Activated B cell treated with CpG ODN at 0.5 μM for 24 hours (primary cell): ENCODE data around the gene JPH3. TPM values are rescaled to one million over a fixed set of nuclear protein-coding genes. Genes with fewer than 3 reads are reported as not detected.

ENCODE experiments used
- ATAC-seq: fragments of 200-7000 bp; cut with Tn5 transposase; one replicate; pipeline ENCODE4 v1.10.0; 2021; ENCODE audit warnings: low read depth, mild to moderate bottlenecking, moderate library complexity
- CTCF ChIA-PET: fragments of 350-600 bp; sonication (Branson Sonifier 250); formaldehyde crosslinking; loops from one replicate; lab custom pipeline; 2021; ENCODE audit warnings: antibody characterized with exemption; lab: Charles Lee
- POLR2A ChIA-PET: fragments of 350-600 bp; sonication (Branson Sonifier 250); formaldehyde crosslinking; loops from one replicate; lab custom pipeline; 2021; ENCODE audit warnings: antibody characterized with exemption; lab: Charles Lee
- DNase-seq: peaks from one replicate; pipeline ENCODE4 v3.0.0; 2022
- H3K27ac Mint-ChIP-seq: one replicate; pipeline ENCODE4 v1.8.0; 2020; ENCODE audit warnings: mixed read lengths
- H3K27me3 Mint-ChIP-seq: one replicate; pipeline ENCODE4 v1.8.0; 2021; ENCODE audit warnings: mixed read lengths
- H3K36me3 Mint-ChIP-seq: one replicate; pipeline ENCODE4 v1.8.0; 2021; ENCODE audit warnings: low read depth, mixed read lengths
- H3K4me1 Mint-ChIP-seq: one replicate; pipeline ENCODE4 v1.8.0; 2021; ENCODE audit warnings: mixed read lengths
- H3K4me3 Mint-ChIP-seq: one replicate; pipeline ENCODE4 v1.8.0; 2020; ENCODE audit warnings: mild to moderate bottlenecking, mixed read lengths
- H3K9me3 Mint-ChIP-seq: one replicate; pipeline ENCODE4 v1.8.0; 2020; ENCODE audit warnings: mixed read lengths
- CTCF ChIP-seq: fragments of 200-600 bp; IDR thresholded peaks from one replicate; pipeline ENCODE4 v1.8.0; 2022; ENCODE audit warnings: antibody characterized with exemption, mild to moderate bottlenecking
- intact Hi-C: fragments of 100-400 bp; cut with micrococcal nuclease; formaldehyde crosslinking; loops from one replicate; pipeline ENCODE4 v1.15.1; 2024
- total RNA-seq: library from RNA; stranded (reverse); gene quantifications from 2 replicates; pipeline ENCODE4 v1.2.3, GENCODE V29; 2022

JPH3 gene
- total RNA-seq, 1 donor from 2014 or later, result not detected

- Mint-ChIP-seq H3K9me3 (peaks cover 5% of the 10 kb centered on the region), H3K36me3 (no peaks in the 10 kb centered on the region), H3K4me1 (no peaks in the 10 kb centered on the region), H3K27me3 (peaks cover 3% of the 10 kb centered on the region), H3K27ac (no peak overlapping the region), H3K4me3 (no peak overlapping the region)
- DNase-seq (no peak), ATAC-seq (no peak)
- intact Hi-C loops, result no loop called here
- TF ChIP-seq CTCF, result no peak
- CTCF ChIA-PET, result no interaction called here
- POLR2A ChIA-PET, result no interaction called here
These were observed 40.1 kb upstream of the JPH3 start for GRCh38 chr16:87562201-87562600.

GRCh38 chr16:87563022-87563421 is 39.3 kb upstream of the JPH3 start:
- Mint-ChIP-seq H3K4me1 (no peaks in the 10 kb centered on the region), H3K4me3 (no peak overlapping the region), H3K36me3 (no peaks in the 10 kb centered on the region), H3K27ac (no peak overlapping the region), H3K9me3 (peaks cover 5% of the 10 kb centered on the region), H3K27me3 (peaks cover 2% of the 10 kb centered on the region)
- intact Hi-C loops, result no loop called here
- ATAC-seq (no peak), DNase-seq (no peak)
- CTCF ChIA-PET, result no interaction called here
- POLR2A ChIA-PET, result no interaction called here
- TF ChIP-seq CTCF, result no peak

- peaks cover 5% of the 10 kb centered on the region for H3K9me3 Mint-ChIP-seq
- H3K36me3 Mint-ChIP-seq, result no peaks in the 10 kb centered on the region
- ATAC-seq, result no peak
- no peak overlapping the region for H3K27ac Mint-ChIP-seq
- no peak for TF ChIP-seq CTCF
- H3K27me3 Mint-ChIP-seq, result peaks cover under 1% of the 10 kb centered on the region
- DNase-seq, result no peak
- H3K4me3 Mint-ChIP-seq, result no peak overlapping the region
- no peaks in the 10 kb centered on the region for H3K4me1 Mint-ChIP-seq
- intact Hi-C loops, result no loop called here
- CTCF ChIA-PET, result no interaction called here
- POLR2A ChIA-PET, result no interaction called here
These were observed 38.4 kb upstream of the JPH3 start for GRCh38 chr16:87563714-87564523.

- ATAC-seq, result no peak
- no peak overlapping the region for H3K4me3 Mint-ChIP-seq
- POLR2A ChIA-PET, result no interaction called here
These were observed 37.9 kb upstream of the JPH3 start for GRCh38 chr16:87564524-87564778.

More at GRCh38 chr16:87564524-87564778, 37.9 kb upstream of the JPH3 start:
- CTCF ChIA-PET, result no interaction called here
- H3K9me3 Mint-ChIP-seq, result peaks cover 5% of the 10 kb centered on the region
- DNase-seq, result no peak
- TF ChIP-seq CTCF, result no peak
- no peak overlapping the region for H3K27ac Mint-ChIP-seq
- H3K4me1 Mint-ChIP-seq, result no peaks in the 10 kb centered on the region
- intact Hi-C loops, result no loop called here
- peaks cover 3% of the 10 kb centered on the region for H3K27me3 Mint-ChIP-seq
- H3K36me3 Mint-ChIP-seq, result no peaks in the 10 kb centered on the region
